HepG2 (cell line): Measurements from ENCODE around the gene RAMP3. TPM values are rescaled to one million over a fixed set of nuclear protein-coding genes. Genes with fewer than 3 reads are reported as not detected.

Experiments
- ATAC-seq: fragments of 200-7000 bp; cut with Tn5 transposase; 3 replicates; pipeline ENCODE4 v1.9.1; 2020; ENCODE audit warnings: mild to moderate bottlenecking, moderate library complexity
- BruUV-seq: library from RNA; stranded (reverse); fragments of 400-500 nt; replicated peaks from 2 replicates; lab custom pipeline; 2021; lab: Mats Ljungman, UMichigan
- CTCF ChIA-PET: fragments of 300-600 bp; formaldehyde crosslinking; extraction: SDS; loops from one replicate; lab custom pipeline; 2021; ENCODE audit warnings: low total read pairs, inconsistent platforms, low intra/inter-chr PET ratio; lab: Yijun Ruan, JAX
- POLR2A ChIA-PET: fragments of 350-600 bp; sonication (Branson Sonifier 250); formaldehyde crosslinking; loops from one replicate; lab custom pipeline; 2020; ENCODE audit warnings: antibody characterized with exemption, inconsistent platforms; lab: Yijun Ruan, JAX
- DNase-seq: peaks from one replicate; pipeline ENCODE4 v3.0.0-alpha.2; 2015; ENCODE audit warnings: low spot score
- FAIRE-seq: peaks from 3 replicates; lab custom pipeline; 2011; peaks lifted over from hg19 to GRCh38; lab: Jason Lieb, UNC
- H2AFZ ChIP-seq: one replicate; pipeline ENCODE4 v1.6.1; 2011; ENCODE audit warnings: low read length, inconsistent platforms
- H3K27ac ChIP-seq: fragments of 300-600 bp; 3 replicates; pipeline ENCODE4 v1.8.0; 2011; ENCODE audit warnings: mixed run types, mild to moderate bottlenecking, mixed read lengths, low read length, inconsistent platforms; ENCODE audit not compliant: insufficient read depth; ENCODE audit errors: extremely low read length
- H3K27me3 ChIP-seq, 2 experiments: fragments of 200-600 bp in 1 of 2; 2 replicates in 1 of 2; 3 replicates in 1 of 2; pipeline versions ENCODE4 v1.6.0 to v1.8.0; 2011; ENCODE audit warnings: low read length in 2 of 2, mild to moderate bottlenecking in 2 of 2, moderate library complexity in 2 of 2, inconsistent platforms in 1 of 2; ENCODE audit not compliant: insufficient read depth in 2 of 2, control insufficient read depth in 1 of 2
- H3K36me3 ChIP-seq, 2 experiments: fragments of 200-600 bp in 1 of 2; replicated peaks in 1 of 2; 2 replicates in 1 of 2; 3 replicates in 1 of 2; pipeline versions ENCODE4 v1.5.1 to v1.8.0; 2011; ENCODE audit warnings: low read length in 2 of 2, inconsistent platforms in 1 of 2; ENCODE audit not compliant: insufficient read depth in 2 of 2, control insufficient read depth in 1 of 2
- H3K4me1 ChIP-seq: 2 replicates; pipeline ENCODE4 v1.5.1; 2012; ENCODE audit warnings: low read length, inconsistent platforms; ENCODE audit not compliant: insufficient read depth
- H3K4me2 ChIP-seq: 2 replicates; pipeline ENCODE4 v1.6.0; 2011; ENCODE audit warnings: low read depth, low read length, inconsistent platforms
- H3K4me3 ChIP-seq, 3 experiments: fragments of 200-600 bp in 1 of 3; sonication (generic), shearing (Covaris generic) in 1 of 3; replicated peaks in 1 of 3; 2 replicates each; pipeline ENCODE4 v1.5.1; 2011 to 2016; ENCODE audit warnings: low read length in 3 of 3, inconsistent platforms in 2 of 3, low read depth in 2 of 3, mild to moderate bottlenecking in 2 of 3, control low read depth in 1 of 3, mixed read lengths in 1 of 3; ENCODE audit not compliant: insufficient read depth in 1 of 3
- H3K79me2 ChIP-seq: one replicate; pipeline ENCODE4 v1.6.1; 2011; ENCODE audit warnings: low read length, inconsistent platforms; ENCODE audit not compliant: insufficient read depth
- H3K9ac ChIP-seq: 2 replicates; pipeline ENCODE4 v1.6.0; 2011; ENCODE audit warnings: mild to moderate bottlenecking, low read depth, low read length, inconsistent platforms; ENCODE audit not compliant: insufficient read depth
- H3K9me3 ChIP-seq: 2 replicates; pipeline ENCODE4 v1.5.1; 2012; ENCODE audit warnings: mild to moderate bottlenecking, low read length
- H4K20me1 ChIP-seq: 2 replicates; pipeline ENCODE4 v1.6.0; 2011; ENCODE audit warnings: inconsistent platforms, mild to moderate bottlenecking, low read length, moderate library complexity; ENCODE audit not compliant: insufficient read depth
- AKNA ChIP-seq: sonication (generic); formaldehyde crosslinking; IDR thresholded peaks from 2 replicates; pipeline ENCODE4 v1.4.0; 2020; ENCODE audit warnings: missing genetic modification reagents, borderline replicate concordance
- MLXIP ChIP-seq: sonication (generic); formaldehyde crosslinking; IDR thresholded peaks from 2 replicates; pipeline ENCODE4 v1.9.0; 2021; ENCODE audit warnings: missing genetic modification reagents, borderline replicate concordance
- RFXANK ChIP-seq: IDR thresholded peaks from 2 replicates; pipeline ENCODE4 v1.6.1; 2016
- ZBTB25 ChIP-seq: IDR thresholded peaks from 2 replicates; pipeline ENCODE4 v1.6.1; 2018; ENCODE audit warnings: missing genetic modification reagents
- WGBS: methylation state at CpG from one replicate; pipeline ENCODE4 v1.1.6; 2017; ENCODE audit warnings: low lambda C conversion rate; 5-methylcytosine and 5-hydroxymethylcytosine counted together
- in situ Hi-C: cut with HindIII; loops from 2 replicates; pipeline ENCODE4 v1.10.0; 2017; ENCODE audit warnings: low pct_unique_long_range_greater_than_20kb; ENCODE audit not compliant: extremely low pct_ligation_motif_present
- intact Hi-C: fragments of 100-400 bp; cut with micrococcal nuclease; formaldehyde crosslinking; loops from one replicate; pipeline ENCODE4 v1.10.0; 2022; ENCODE audit not compliant: unreplicated experiment
- polyA plus RNA-seq, 8 experiments: library from polyadenylated mRNA; depleted of rRNA in 3 of 8; stranded (reverse) in 7 of 8; unstranded in 1 of 8; fragments of >200 nt; fragmentation: Illumina TruSeq in 4 of 8; extraction: Trizol in 4 of 8; gene quantifications; 2 replicates each; pipeline versions ENCODE4 v1.2.1 to v1.2.3, GENCODE V29; 2011 to 2016; ENCODE audit warnings: low read depth in 4 of 8, missing spikeins in 1 of 8, mixed read lengths in 1 of 8; ENCODE audit not compliant: insufficient read depth in 1 of 8
- total RNA-seq, 5 experiments: library from RNA; depleted of rRNA; stranded (reverse); fragments of >200 nt; fragmentation: Illumina TruSeq; extraction: Trizol; gene quantifications; 2 replicates each; pipeline ENCODE4 v1.2.3, GENCODE V29; 2016; ENCODE audit warnings: low read depth in 1 of 5

The RAMP3 gene
- total and polyA plus RNA-seq, 2 of the 13 experiments (the other 11 are each of a cell fraction or from before 2014, with no cell fraction given): not detected

GRCh38 chr7:45190406-45191165 is 33.0 kb downstream of the RAMP3 start (continued):
- TF ChIP-seq AKNA (CRISPR knock-in tag) (no peak), ZBTB25 (CRISPR knock-in tag) (no peak)

GRCh38 chr7:45191396-45191795 is 33.8 kb downstream of the RAMP3 start:
- no TSS peak for BruUV-seq
- ChIA-PET POLR2A (no interaction called here), CTCF (no interaction called here)
- no peaks in the 10 kb centered on the region for H3K9me3 ChIP-seq
- H3K4me1 ChIP-seq: no peaks in the 10 kb centered on the region
- H3K4me3 ChIP-seq: no peak overlapping the region
- no peak overlapping the region for H3K9ac ChIP-seq
- peaks cover 5 to 54% of the 10 kb centered on the region in 2 experiments; a peak in 4 of 5 replicates for H3K27me3 ChIP-seq
- TF ChIP-seq MLXIP (CRISPR knock-in tag) (no peak), RFXANK (CRISPR knock-in tag) (no peak)
- no peak for ATAC-seq
- intact Hi-C loops (no loop called here), in situ Hi-C loops (no loop called here)
- FAIRE-seq: no peak
- H3K27ac ChIP-seq: no peak overlapping the region
- no peak overlapping the region for H3K4me2 ChIP-seq
- no peaks in the 10 kb centered on the region for H4K20me1 ChIP-seq
- WGBS: 9% methylated on average over 3 of the region's 3 CpGs
- H3K79me2 ChIP-seq: no peaks in the 10 kb centered on the region
- no peaks in the 10 kb centered on the region for H3K36me3 ChIP-seq
- H2AFZ ChIP-seq: no peak overlapping the region
- DNase-seq: no peak
